ENCODE measurements around the gene NUCB2. TPM values are rescaled to one million over a fixed set of nuclear protein-coding genes. Genes with fewer than 3 reads are reported as not detected.

NUCB2 gene
- total RNA-seq, 1 experiment from 2014 or later = 150 TPM

GRCh38 chr11:17333799-17334586 is 57.5 kb downstream of the NUCB2 start:
- no peak for DNase-seq (ENCODE audit: low spot score)

- DNase-seq (ENCODE audit: low spot score) = no peak
Measured at GRCh38 chr11:17343257-17343656, 66.7 kb downstream of the NUCB2 start.

- DNase-seq (ENCODE audit: low spot score) = peak; percentile 88
Measured at GRCh38 chr11:17343907-17344306, 67.4 kb downstream of the NUCB2 start.

GRCh38 chr11:17347676-17348075 is 71.1 kb downstream of the NUCB2 start:
- DNase-seq (ENCODE audit: low spot score) = no peak

- no peak for DNase-seq (ENCODE audit: low spot score)
Measured at GRCh38 chr11:17350455-17351171, 74.1 kb downstream of the NUCB2 start.

GRCh38 chr11:17351172-17351509 is 74.6 kb downstream of the NUCB2 start:
- DNase-seq (ENCODE audit: low spot score) = no peak

- DNase-seq (ENCODE audit: low spot score) = no peak
Measured at GRCh38 chr11:17351510-17352176, 75.1 kb downstream of the NUCB2 start, which contains the start of gene NCR3LG1. TSS of gene NCR3LG1 (plus strand) at chr11:17351800. CDS start at chr11:17351970, 170 bp downstream.

- DNase-seq (ENCODE audit: low spot score) = peak; percentile 52
Measured at GRCh38 chr11:17352950-17353820, 76.6 kb downstream of the NUCB2 start.

GRCh38 chr11:17353821-17354600 is 77.5 kb downstream of the NUCB2 start:
- DNase-seq (ENCODE audit: low spot score) = peak; percentile 6

GRCh38 chr11:17354601-17354991 is 78.1 kb downstream of the NUCB2 start:
- peak; percentile 80 for DNase-seq (ENCODE audit: low spot score)

- DNase-seq (ENCODE audit: low spot score) = no peak
Measured at GRCh38 chr11:17366495-17366894, 90.0 kb downstream of the NUCB2 start.

GRCh38 chr11:17368551-17368950 is 92.0 kb downstream of the NUCB2 start:
- DNase-seq (ENCODE audit: low spot score) = no peak

- no peak for DNase-seq (ENCODE audit: low spot score)
Measured at GRCh38 chr11:17369094-17369493, 92.6 kb downstream of the NUCB2 start.

- DNase-seq (ENCODE audit: low spot score) = no peak
Measured at GRCh38 chr11:17369684-17370243, 93.2 kb downstream of the NUCB2 start.

- no peak for DNase-seq (ENCODE audit: low spot score)
Measured at GRCh38 chr11:17371614-17372013, 95.1 kb downstream of the NUCB2 start.

- no peak for DNase-seq (ENCODE audit: low spot score)
Measured at GRCh38 chr11:17375547-17375946, 99.0 kb downstream of the NUCB2 start.

GRCh38 chr11:17376493-17376892 is 100.0 kb downstream of the NUCB2 start:
- no peak for DNase-seq (ENCODE audit: low spot score)

- no peak for DNase-seq (ENCODE audit: low spot score)
Measured at GRCh38 chr11:17378655-17379054, 102.1 kb downstream of the NUCB2 start.

GRCh38 chr11:17379383-17380180 is 103.0 kb downstream of the NUCB2 start:
- DNase-seq (ENCODE audit: low spot score) = no peak

- no peak for DNase-seq (ENCODE audit: low spot score)
Measured at GRCh38 chr11:17381156-17381555, 104.6 kb downstream of the NUCB2 start.

Data from A172 (cell line).